Measurements from ENCODE around the gene RUNX3.
"Not testable (repeated sequence)": the region's sequence is repeated elsewhere in the genome, so short reads cannot be mapped to it uniquely, and the experiment has no call there.

Gene RUNX3

GRCh38 chr1:24912376-24913273, 17.5 kb downstream of the RUNX3 start:
- DNase-seq, result no peak

- no peak for DNase-seq
Observed at GRCh38 chr1:24911651-24912155, 18.4 kb downstream of the RUNX3 start.

GRCh38 chr1:24910751-24911650, 19.1 kb downstream of the RUNX3 start:
- peak; percentile 73 for DNase-seq

GRCh38 chr1:24910210-24910609, 19.9 kb downstream of the RUNX3 start:
- DNase-seq, result no peak

- no peak for DNase-seq
Observed at GRCh38 chr1:24909388-24909898, 20.6 kb downstream of the RUNX3 start.

GRCh38 chr1:24908591-24909259, 21.4 kb downstream of the RUNX3 start:
- DNase-seq, result no peak

GRCh38 chr1:24907587-24908294, 22.3 kb downstream of the RUNX3 start:
- not testable (repeated sequence) for DNase-seq

GRCh38 chr1:24906760-24907490, 23.2 kb downstream of the RUNX3 start:
- DNase-seq, result no peak

- no peak for DNase-seq
Observed at GRCh38 chr1:24905979-24906720, 23.9 kb downstream of the RUNX3 start.

GRCh38 chr1:24905355-24905978, 24.6 kb downstream of the RUNX3 start:
- no peak for DNase-seq

- no peak for DNase-seq
Observed at GRCh38 chr1:24904731-24905354, 25.2 kb downstream of the RUNX3 start.

GRCh38 chr1:24903955-24904730, 25.9 kb downstream of the RUNX3 start:
- no peak for DNase-seq

- no peak for DNase-seq
Observed at GRCh38 chr1:24903560-24903954, 26.5 kb downstream of the RUNX3 start.

GRCh38 chr1:24903011-24903461, 27.0 kb downstream of the RUNX3 start:
- no peak for DNase-seq

- no peak for DNase-seq
Observed at GRCh38 chr1:24902471-24902891, 27.6 kb downstream of the RUNX3 start.

GRCh38 chr1:24901791-24902470, 28.1 kb downstream of the RUNX3 start:
- no peak for DNase-seq

- no peak for DNase-seq
Observed at GRCh38 chr1:24900985-24901781, 28.9 kb downstream of the RUNX3 start.
